A673 (cell line): ENCODE measurements around the gene WNT7A. TPM values are rescaled to one million over a fixed set of nuclear protein-coding genes. Genes with fewer than 3 reads are reported as not detected.

Experiments
- BruUV-seq: library from RNA; stranded (reverse); fragments of 400-500 nt; replicated peaks from 2 replicates; lab custom pipeline; 2021; lab: Mats Ljungman, UMichigan
- CTCF ChIA-PET: fragments of 300-600 bp; sonication (Branson Sonifier 250); formaldehyde crosslinking; loops from one replicate; lab custom pipeline; 2022; ENCODE audit warnings: antibody characterized with exemption; lab: Charles Lee
- POLR2A ChIA-PET: fragments of 300-600 bp; sonication (Branson Sonifier 250); formaldehyde crosslinking; loops from one replicate; lab custom pipeline; 2022; ENCODE audit warnings: antibody characterized with exemption; ENCODE audit not compliant: low non-redundant PET; lab: Charles Lee
- DNase-seq: peaks from one replicate; pipeline ENCODE4 v3.0.0-alpha.2; 2015; ENCODE audit warnings: low spot score
- H3K27ac ChIP-seq: fragments of 200-600 bp; sonication (generic); 2 replicates; pipeline ENCODE4 v1.5.1; 2016; ENCODE audit warnings: mixed run types, low read depth, mild to moderate bottlenecking, mixed read lengths, antibody characterized with exemption, low read length; ENCODE audit not compliant: poor library complexity, severe bottlenecking
- H3K27me3 ChIP-seq: fragments of 200-600 bp; sonication (generic); replicated peaks from 2 replicates; pipeline ENCODE4 v1.6.1; 2017; ENCODE audit warnings: mixed run types, low read depth, mild to moderate bottlenecking, mixed read lengths, antibody characterized with exemption, low read length; ENCODE audit not compliant: insufficient read depth, poor library complexity
- H3K36me3 ChIP-seq: fragments of 200-600 bp; sonication (generic); 2 replicates; pipeline ENCODE4 v1.6.1; 2016; ENCODE audit warnings: mixed run types, mild to moderate bottlenecking, mixed read lengths, antibody characterized with exemption, low read length; ENCODE audit not compliant: insufficient read depth, poor library complexity, severe bottlenecking
- H3K4me1 ChIP-seq: fragments of 200-600 bp; sonication (generic); 2 replicates; pipeline ENCODE4 v1.6.1; 2017; ENCODE audit warnings: mixed run types, mild to moderate bottlenecking, mixed read lengths, antibody characterized with exemption, low read length; ENCODE audit not compliant: insufficient read depth, poor library complexity, severe bottlenecking
- H3K4me3 ChIP-seq: fragments of 200-600 bp; sonication (generic); 2 replicates; pipeline ENCODE4 v1.5.1; 2016; ENCODE audit warnings: low read depth, mixed run types, mild to moderate bottlenecking, mixed read lengths, low read length; ENCODE audit not compliant: poor library complexity, severe bottlenecking
- H3K9me3 ChIP-seq: fragments of 200-600 bp; sonication (generic); 2 replicates; pipeline ENCODE4 v1.6.1; 2016; ENCODE audit warnings: mixed run types, low read depth, mild to moderate bottlenecking, mixed read lengths, antibody characterized with exemption, low read length; ENCODE audit not compliant: poor library complexity, severe bottlenecking
- EZH2 ChIP-seq: fragments of 200-600 bp; sonication (generic); IDR thresholded peaks from 2 replicates; pipeline ENCODE4 v1.6.1; 2017; ENCODE audit warnings: borderline replicate concordance, low read depth, mild to moderate bottlenecking, mixed read lengths, antibody characterized with exemption, low read length; ENCODE audit not compliant: poor library complexity, severe bottlenecking
- intact Hi-C: fragments of 100-400 bp; cut with micrococcal nuclease; formaldehyde crosslinking; loops from one replicate; pipeline ENCODE4 v1.10.0; 2022; ENCODE audit not compliant: unreplicated experiment
- total RNA-seq: library from RNA; stranded (reverse); gene quantifications from 2 replicates; pipeline ENCODE4 v1.2.3, GENCODE V29; 2021
- TF ChIP-seq, protein P1 (sequence below): fragments of 300-800, 200-600 bp; sonication (generic); conservative IDR thresholded peaks from 2 replicates; pipeline ENCODE4 v1.5.1; 2017; ENCODE audit warnings: low read depth, mild to moderate bottlenecking, antibody characterized with exemption, low read length, moderate library complexity, mixed read lengths

Gene WNT7A
- total RNA-seq, 1 experiment from 2014 or later, result not detected

DNA sequence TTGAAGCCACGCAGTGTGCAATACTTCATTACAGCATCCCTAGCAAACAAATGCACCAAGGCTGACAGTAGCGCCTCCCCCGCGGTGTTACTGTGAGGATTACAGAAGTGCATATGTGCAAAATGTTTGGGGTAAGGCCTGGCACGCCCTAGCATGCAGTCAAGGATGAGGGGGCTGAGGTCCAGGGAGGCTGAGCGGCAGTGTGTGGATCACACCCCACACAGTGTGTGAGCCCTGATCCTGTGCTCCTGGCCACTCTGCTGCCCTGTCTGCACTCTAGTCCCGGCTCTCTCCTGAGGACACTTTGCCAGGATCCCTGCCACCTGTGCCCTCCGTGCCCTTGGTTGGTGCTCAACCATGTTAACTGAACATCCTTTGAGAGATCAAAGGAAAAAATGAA, 71.3 kb downstream of the WNT7A start:
- no peak for DNase-seq
- CTCF ChIA-PET, result no interaction called here
- no peaks in the 10 kb centered on the region for H3K4me1 ChIP-seq

DNA sequence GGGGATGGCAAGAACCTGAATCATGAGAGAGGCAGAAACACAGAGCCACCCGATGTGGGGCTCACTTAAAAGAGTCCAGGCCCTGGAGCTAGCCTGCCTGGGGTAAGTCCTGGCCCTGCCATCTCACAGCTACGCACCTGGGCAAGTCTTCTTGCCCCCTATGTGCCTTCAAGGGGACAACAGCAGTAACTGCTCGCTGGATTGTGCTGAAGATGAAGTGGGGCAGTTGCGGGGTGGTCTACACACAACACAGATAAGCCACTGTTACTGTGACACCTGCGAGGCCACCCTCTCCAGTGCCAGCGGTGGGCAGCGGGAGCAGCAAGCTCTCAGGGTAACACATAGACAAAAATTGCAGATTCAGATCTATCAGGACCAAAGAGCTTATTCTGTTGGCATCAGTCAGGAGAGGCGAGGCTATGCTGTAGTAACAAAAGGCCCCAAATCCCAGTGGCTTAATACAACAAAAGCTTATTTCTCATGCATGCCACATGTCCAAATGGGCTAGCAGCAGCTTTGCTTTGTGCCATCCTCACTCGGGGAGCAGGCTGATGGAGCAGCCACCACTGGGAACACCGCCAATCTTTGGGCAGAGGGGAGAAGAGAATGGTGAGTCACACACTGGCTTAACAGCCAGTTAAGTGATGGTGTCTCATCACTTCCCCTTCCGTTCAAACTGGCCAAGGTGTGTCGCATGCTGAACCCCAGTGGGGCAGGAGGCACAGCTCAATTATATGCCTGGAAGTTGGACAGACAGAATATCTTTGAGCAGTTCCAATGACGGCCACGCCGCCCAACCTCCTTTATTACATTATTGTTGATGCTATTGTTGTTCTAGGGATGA, 78.3 kb downstream of the WNT7A start:
- TF ChIP-seq EZH2, result no peak
- TF ChIP-seq, protein P1, sequence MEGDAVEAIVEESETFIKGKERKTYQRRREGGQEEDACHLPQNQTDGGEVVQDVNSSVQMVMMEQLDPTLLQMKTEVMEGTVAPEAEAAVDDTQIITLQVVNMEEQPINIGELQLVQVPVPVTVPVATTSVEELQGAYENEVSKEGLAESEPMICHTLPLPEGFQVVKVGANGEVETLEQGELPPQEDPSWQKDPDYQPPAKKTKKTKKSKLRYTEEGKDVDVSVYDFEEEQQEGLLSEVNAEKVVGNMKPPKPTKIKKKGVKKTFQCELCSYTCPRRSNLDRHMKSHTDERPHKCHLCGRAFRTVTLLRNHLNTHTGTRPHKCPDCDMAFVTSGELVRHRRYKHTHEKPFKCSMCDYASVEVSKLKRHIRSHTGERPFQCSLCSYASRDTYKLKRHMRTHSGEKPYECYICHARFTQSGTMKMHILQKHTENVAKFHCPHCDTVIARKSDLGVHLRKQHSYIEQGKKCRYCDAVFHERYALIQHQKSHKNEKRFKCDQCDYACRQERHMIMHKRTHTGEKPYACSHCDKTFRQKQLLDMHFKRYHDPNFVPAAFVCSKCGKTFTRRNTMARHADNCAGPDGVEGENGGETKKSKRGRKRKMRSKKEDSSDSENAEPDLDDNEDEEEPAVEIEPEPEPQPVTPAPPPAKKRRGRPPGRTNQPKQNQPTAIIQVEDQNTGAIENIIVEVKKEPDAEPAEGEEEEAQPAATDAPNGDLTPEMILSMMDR, result no peak
- Histone ChIP-seq H3K9me3 (no peaks in the 10 kb centered on the region), H3K4me3 (no peak overlapping the region), H3K4me1 (no peaks in the 10 kb centered on the region), H3K27me3 (no peaks in the 10 kb centered on the region), H3K36me3 (no peaks in the 10 kb centered on the region), H3K27ac (no peak overlapping the region)
- ChIA-PET CTCF (no interaction called here), POLR2A (no interaction called here)
- intact Hi-C loops, result no loop called here
- no TSS peak for BruUV-seq
- peak; percentile 11 for DNase-seq

More for the DNA sequence above, 71.3 kb downstream of the WNT7A start:
- Histone ChIP-seq H3K9me3 (peaks cover 6% of the 10 kb centered on the region), H3K4me3 (no peak overlapping the region), H3K27ac (no peak overlapping the region), H3K27me3 (no peaks in the 10 kb centered on the region), H3K36me3 (no peaks in the 10 kb centered on the region)
- no peak for TF ChIP-seq EZH2
- TF ChIP-seq, protein P1, result no peak
- POLR2A ChIA-PET, result no interaction called here
- no TSS peak for BruUV-seq
- intact Hi-C loops, result no loop called here

DNA sequence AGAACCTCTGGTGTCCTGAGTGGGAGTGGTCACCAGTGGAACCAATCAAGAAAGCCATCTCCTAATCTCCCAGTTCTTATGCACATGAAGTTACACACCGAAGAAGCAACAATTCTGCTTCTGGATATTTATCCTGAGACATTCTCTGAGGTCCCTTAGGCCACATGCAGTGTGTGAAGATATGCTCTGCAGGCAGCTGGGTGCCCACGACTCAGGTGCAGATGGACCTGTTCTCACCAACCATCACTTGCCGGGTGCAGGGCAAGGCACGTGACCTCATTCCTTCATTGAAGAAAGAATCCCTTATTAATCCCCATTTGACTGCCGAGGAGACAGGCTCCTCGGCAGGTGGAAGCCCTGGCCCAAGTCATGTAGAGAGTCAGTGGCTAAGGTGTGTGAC, 79.8 kb downstream of the WNT7A start:
- no TSS peak for BruUV-seq
- no peaks in the 10 kb centered on the region for H3K4me1 ChIP-seq
- H3K27ac ChIP-seq, result no peak overlapping the region
- H3K4me3 ChIP-seq, result no peak overlapping the region
- POLR2A ChIA-PET, result no interaction called here
- H3K27me3 ChIP-seq, result no peaks in the 10 kb centered on the region
- intact Hi-C loops, result no loop called here
- CTCF ChIA-PET, result no interaction called here
- no peak for TF ChIP-seq EZH2
- TF ChIP-seq, protein P1, result no peak
- no peaks in the 10 kb centered on the region for H3K9me3 ChIP-seq
- DNase-seq, result no peak
- no peaks in the 10 kb centered on the region for H3K36me3 ChIP-seq
